ENCODE results near the gene PARD3B.

PARD3B gene

GRCh38 chr2:205407984-205408383, 862.7 kb downstream of the PARD3B start:
- peak; percentile 13 for DNase-seq (ENCODE audit: low spot score)

GRCh38 chr2:205408696-205409095, 863.4 kb downstream of the PARD3B start:
- DNase-seq (ENCODE audit: low spot score) = no peak

- DNase-seq (ENCODE audit: low spot score) = peak; percentile 3
These were observed 864.1 kb downstream of the PARD3B start for GRCh38 chr2:205409411-205409810.

GRCh38 chr2:205411558-205411957, 866.3 kb downstream of the PARD3B start:
- DNase-seq (ENCODE audit: low spot score) = peak; percentile 83

- no peak for DNase-seq (ENCODE audit: low spot score)
These were observed 879.1 kb downstream of the PARD3B start for GRCh38 chr2:205424326-205424725.

GRCh38 chr2:205425102-205425501, 879.8 kb downstream of the PARD3B start:
- no peak for DNase-seq (ENCODE audit: low spot score)

- DNase-seq (ENCODE audit: low spot score) = no peak
These were observed 881.8 kb downstream of the PARD3B start for GRCh38 chr2:205427112-205427511.

GRCh38 chr2:205428811-205429210, 883.5 kb downstream of the PARD3B start:
- no peak for DNase-seq (ENCODE audit: low spot score)

- DNase-seq (ENCODE audit: low spot score) = no peak
These were observed 890.7 kb downstream of the PARD3B start for GRCh38 chr2:205435970-205436369.

GRCh38 chr2:205438241-205438640, 893.0 kb downstream of the PARD3B start:
- no peak for DNase-seq (ENCODE audit: low spot score)

GRCh38 chr2:205439621-205440020, 894.3 kb downstream of the PARD3B start:
- DNase-seq (ENCODE audit: low spot score) = no peak

GRCh38 chr2:205441524-205441923, 896.2 kb downstream of the PARD3B start:
- no peak for DNase-seq (ENCODE audit: low spot score)

GRCh38 chr2:205448189-205448588, 902.9 kb downstream of the PARD3B start:
- no peak for DNase-seq (ENCODE audit: low spot score)

GRCh38 chr2:205451901-205452512, 906.7 kb downstream of the PARD3B start:
- DNase-seq (ENCODE audit: low spot score) = no peak

GRCh38 chr2:205453202-205453601, 907.9 kb downstream of the PARD3B start:
- no peak for DNase-seq (ENCODE audit: low spot score)

- DNase-seq (ENCODE audit: low spot score) = no peak
These were observed 911.4 kb downstream of the PARD3B start for GRCh38 chr2:205456682-205457081.

- no peak for DNase-seq (ENCODE audit: low spot score)
These were observed 914.9 kb downstream of the PARD3B start for GRCh38 chr2:205460217-205460616.

GRCh38 chr2:205461169-205461568, 915.9 kb downstream of the PARD3B start:
- no peak for DNase-seq (ENCODE audit: low spot score)

GRCh38 chr2:205461678-205462665, 916.7 kb downstream of the PARD3B start:
- DNase-seq (ENCODE audit: low spot score) = no peak

- DNase-seq (ENCODE audit: low spot score) = no peak
These were observed 917.5 kb downstream of the PARD3B start for GRCh38 chr2:205462681-205463345.

GRCh38 chr2:205463466-205464025, 918.3 kb downstream of the PARD3B start:
- DNase-seq (ENCODE audit: low spot score) = no peak

- no peak for DNase-seq (ENCODE audit: low spot score)
These were observed 919.4 kb downstream of the PARD3B start for GRCh38 chr2:205464681-205465080.

All from Ammon's horn (tissue), 1 donor.